HepG2 (cell line): Measurements from ENCODE around the gene LPO. TPM values are rescaled to one million over a fixed set of nuclear protein-coding genes. Genes with fewer than 3 reads are reported as not detected.
A peak's percentile ranks its signal among the peaks of the same experiment; 100 is the strongest.

ENCODE experiments used
- AKAP8 ChIP-seq: sonication (generic); formaldehyde crosslinking; IDR thresholded peaks from 2 replicates; pipeline ENCODE4 v1.5.1; 2020; ENCODE audit warnings: mild to moderate bottlenecking, missing genetic modification reagents
- ARID4A ChIP-seq: sonication (generic); formaldehyde crosslinking; IDR thresholded peaks from 2 replicates; pipeline ENCODE4 v1.5.0; 2020; ENCODE audit warnings: mild to moderate bottlenecking, missing genetic modification reagents, borderline replicate concordance
- CTCF ChIP-seq: sonication (generic); formaldehyde crosslinking; IDR thresholded peaks from 2 replicates; pipeline ENCODE4 v1.5.0; 2020; ENCODE audit warnings: mild to moderate bottlenecking, missing genetic modification reagents, moderate library complexity
- HOXD1 ChIP-seq: sonication (generic); formaldehyde crosslinking; IDR thresholded peaks from 2 replicates; pipeline ENCODE4 v1.5.0; 2020; ENCODE audit warnings: missing genetic modification reagents
- MAX ChIP-seq: IDR thresholded peaks from 2 replicates; pipeline ENCODE4 v1.6.1; 2012; ENCODE audit warnings: inconsistent platforms
- MAZ ChIP-seq, 2 experiments: sonication (generic) in 1 of 2; formaldehyde crosslinking in 1 of 2; IDR thresholded peaks; 2 replicates each; pipeline versions ENCODE4 v1.5.0 to v1.6.1; 2012 to 2020; ENCODE audit warnings: low read depth in 2 of 2, mild to moderate bottlenecking in 2 of 2, borderline replicate concordance in 1 of 2, improper control_type of control experiment in 1 of 2, low read length in 1 of 2, missing genetic modification reagents in 1 of 2, moderate library complexity in 1 of 2
- MED1 ChIP-seq: sonication (generic); formaldehyde crosslinking; IDR thresholded peaks from 2 replicates; pipeline ENCODE4 v1.4.0; 2020; ENCODE audit warnings: missing genetic modification reagents
- PATZ1 ChIP-seq: sonication (generic); formaldehyde crosslinking; IDR thresholded peaks from 2 replicates; pipeline ENCODE4 v1.4.0; 2020; ENCODE audit warnings: missing genetic modification reagents
- STAG1 ChIP-seq: sonication (generic); formaldehyde crosslinking; IDR thresholded peaks from 2 replicates; pipeline ENCODE4 v1.4.0; 2020; ENCODE audit warnings: missing genetic modification reagents
- STAT6 ChIP-seq: sonication (generic); formaldehyde crosslinking; IDR thresholded peaks from 2 replicates; pipeline ENCODE4 v1.4.0; 2020; ENCODE audit warnings: missing genetic modification reagents, mild to moderate bottlenecking, borderline replicate concordance
- TRAFD1 ChIP-seq: sonication (generic); formaldehyde crosslinking; IDR thresholded peaks from 2 replicates; pipeline ENCODE4 v1.5.1; 2020; ENCODE audit warnings: missing genetic modification reagents, mild to moderate bottlenecking, borderline replicate concordance
- ZNF124 ChIP-seq: sonication (generic); formaldehyde crosslinking; IDR thresholded peaks from 2 replicates; pipeline ENCODE4 v1.4.0; 2020; ENCODE audit warnings: missing genetic modification reagents
- polyA plus RNA-seq, 8 experiments: library from polyadenylated mRNA; depleted of rRNA in 3 of 8; stranded (reverse) in 7 of 8; unstranded in 1 of 8; fragments of >200 nt; fragmentation: Illumina TruSeq in 4 of 8; extraction: Trizol in 4 of 8; gene quantifications; 2 replicates each; pipeline versions ENCODE4 v1.2.1 to v1.2.3, GENCODE V29; 2011 to 2016; ENCODE audit warnings: low read depth in 4 of 8, missing spikeins in 1 of 8, mixed read lengths in 1 of 8; ENCODE audit not compliant: insufficient read depth in 1 of 8
- total RNA-seq, 5 experiments: library from RNA; depleted of rRNA; stranded (reverse); fragments of >200 nt; fragmentation: Illumina TruSeq; extraction: Trizol; gene quantifications; 2 replicates each; pipeline ENCODE4 v1.2.3, GENCODE V29; 2016; ENCODE audit warnings: low read depth in 1 of 5

LPO gene
- total and polyA plus RNA-seq, 2 of the 13 experiments (the other 11 are each of a cell fraction or from before 2014, with no cell fraction given): not detected

GRCh38 chr17:58308173-58308984 is 70.0 kb downstream of the LPO start (continued):
- TF ChIP-seq STAT6 (CRISPR knock-in tag): no peak
- TF ChIP-seq MAZ (IDR thresholded peaks at IDR 0.05; ENCODE audit: borderline replicate concordance, low read depth, low read length): peak; percentile 53; the same call in 1 of the 2 replicates
- TF ChIP-seq MAZ (CRISPR knock-in tag; IDR thresholded peaks at IDR 0.05; ENCODE audit: low read depth): no peak
- TF ChIP-seq ARID4A (CRISPR knock-in tag): peak; percentile 26
- peak; percentile 82 for TF ChIP-seq STAG1 (CRISPR knock-in tag)
- TF ChIP-seq MED1 (CRISPR knock-in tag): no peak
- 0 out of 2 replicates have a peak, but pooled peaks have one; percentile 50 for TF ChIP-seq ZNF124 (CRISPR knock-in tag)
- peak; percentile 52; the same call in 1 of the 2 replicates for TF ChIP-seq PATZ1
- TF ChIP-seq AKAP8 (CRISPR knock-in tag): no peak
- no peak for TF ChIP-seq HOXD1 (CRISPR knock-in tag)
- no peak for TF ChIP-seq TRAFD1 (CRISPR knock-in tag)
- TF ChIP-seq MAX: peak; percentile 50
- peak; percentile 92 for TF ChIP-seq CTCF (CRISPR knock-in tag)
